HEK293T (cell line): ENCODE results near the gene TCAP.

Experiments
- CTCF ChIA-PET: fragments of 350-600 bp; formaldehyde crosslinking; extraction: SDS; loops from one replicate; lab custom pipeline; 2021; ENCODE audit warnings: antibody characterized with exemption, inconsistent platforms; lab: Yijun Ruan, JAX
- POLR2A ChIA-PET: fragments of 350-600 bp; formaldehyde crosslinking; extraction: SDS; loops from one replicate; lab custom pipeline; 2020; ENCODE audit warnings: antibody characterized with exemption, inconsistent platforms; lab: Yijun Ruan, JAX
- DNase-seq: peaks from one replicate; pipeline ENCODE4 v3.0.0; 2012; ENCODE audit warnings: mixed read lengths; ENCODE audit errors: extremely low spot score
- ARNT ChIP-seq: fragments of 450-650 bp; IDR thresholded peaks from 2 replicates; pipeline ENCODE4 v1.6.1; 2017; ENCODE audit warnings: mild to moderate bottlenecking
- BHLHE40 ChIP-seq: fragments of 450-650 bp; IDR thresholded peaks from 2 replicates; pipeline ENCODE4 v1.6.1; 2016; ENCODE audit warnings: mild to moderate bottlenecking, moderate library complexity, borderline replicate concordance
- CTBP1 ChIP-seq: fragments of 450-650 bp; IDR thresholded peaks from 2 replicates; pipeline ENCODE4 v1.6.1; 2016; ENCODE audit warnings: borderline replicate concordance
- ELF4 ChIP-seq: fragments of 450-650 bp; IDR thresholded peaks from 2 replicates; pipeline ENCODE4 v1.6.1; 2017; ENCODE audit warnings: antibody characterized with exemption
- FOXA1 ChIP-seq: fragments of 450-650 bp; IDR thresholded peaks from 2 replicates; pipeline ENCODE4 v1.6.1; 2016; ENCODE audit warnings: mild to moderate bottlenecking
- FOXK2 ChIP-seq: fragments of 450-650 bp; IDR thresholded peaks from 2 replicates; pipeline ENCODE4 v1.6.1; 2016; ENCODE audit warnings: mild to moderate bottlenecking
- FOXM1 ChIP-seq: fragments of 450-650 bp; IDR thresholded peaks from 2 replicates; pipeline ENCODE4 v1.6.1; 2017; ENCODE audit warnings: mild to moderate bottlenecking, borderline replicate concordance
- HDGF ChIP-seq: fragments of 450-650 bp; IDR thresholded peaks from 2 replicates; pipeline ENCODE4 v1.6.1; 2017; ENCODE audit warnings: antibody characterized with exemption, borderline replicate concordance
- L3MBTL2 ChIP-seq: fragments of 450-650 bp; conservative IDR thresholded peaks from 2 replicates; pipeline ENCODE4 v1.6.1; 2016; ENCODE audit warnings: mild to moderate bottlenecking
- LEF1 ChIP-seq: fragments of 450-650 bp; IDR thresholded peaks from 2 replicates; pipeline ENCODE4 v1.6.1; 2017; ENCODE audit warnings: mild to moderate bottlenecking, borderline replicate concordance
- NFRKB ChIP-seq: fragments of 450-650 bp; IDR thresholded peaks from 2 replicates; pipeline ENCODE4 v1.6.1; 2016; ENCODE audit warnings: mild to moderate bottlenecking, moderate library complexity
- SP1 ChIP-seq: fragments of 450-650 bp; IDR thresholded peaks from 2 replicates; pipeline ENCODE4 v1.6.1; 2017
- SUZ12 ChIP-seq: fragments of 450-650 bp; IDR thresholded peaks from 2 replicates; pipeline ENCODE4 v1.6.1; 2016; ENCODE audit warnings: mild to moderate bottlenecking
- TARDBP ChIP-seq: fragments of 450-650 bp; IDR thresholded peaks from 2 replicates; pipeline ENCODE4 v1.6.1; 2016
- ZNF384 ChIP-seq: fragments of 450-650 bp; IDR thresholded peaks from 2 replicates; pipeline ENCODE4 v1.6.1; 2016
- TF ChIP-seq, protein P1 (sequence below): fragments of 450-650 bp; IDR thresholded peaks from 2 replicates; pipeline ENCODE4 v1.6.1; 2016

TCAP gene

DNA sequence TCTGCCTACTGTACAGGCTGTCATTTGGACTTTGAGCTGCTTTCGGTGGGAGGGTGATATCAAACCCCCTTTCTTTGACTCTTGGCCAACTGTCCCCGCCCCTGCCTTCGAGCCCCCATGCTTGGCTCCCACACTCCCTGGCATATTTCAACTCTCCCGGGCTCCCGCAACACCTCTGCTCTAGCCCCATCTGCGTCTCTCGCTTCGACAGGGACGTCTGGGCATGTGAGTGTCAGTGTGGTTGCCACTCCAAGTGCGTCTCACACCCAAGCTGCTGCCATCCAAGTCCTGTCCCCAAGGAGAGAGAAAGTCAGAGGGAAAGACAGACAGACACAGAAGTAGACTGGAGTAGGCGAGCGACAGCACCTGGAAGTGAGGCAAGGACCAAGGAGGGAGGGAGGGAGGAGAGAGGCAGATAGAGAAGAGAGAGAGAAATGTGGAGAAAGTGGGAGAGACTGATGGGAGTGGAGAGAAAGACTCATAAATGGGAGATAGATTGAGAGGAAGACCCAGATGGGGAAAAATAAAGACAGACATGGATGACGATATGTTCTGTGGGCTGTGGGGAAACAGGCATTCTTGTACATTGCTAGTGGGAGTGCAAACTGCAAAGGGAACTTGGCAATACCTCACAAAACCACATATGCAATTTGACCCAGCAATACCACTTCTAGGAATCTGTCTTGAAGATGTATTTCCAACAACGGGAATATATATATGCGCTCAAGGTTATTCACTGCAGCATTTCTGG, 16.4 kb upstream of the TCAP start:
- CTCF ChIA-PET: no interaction called here

DNA sequence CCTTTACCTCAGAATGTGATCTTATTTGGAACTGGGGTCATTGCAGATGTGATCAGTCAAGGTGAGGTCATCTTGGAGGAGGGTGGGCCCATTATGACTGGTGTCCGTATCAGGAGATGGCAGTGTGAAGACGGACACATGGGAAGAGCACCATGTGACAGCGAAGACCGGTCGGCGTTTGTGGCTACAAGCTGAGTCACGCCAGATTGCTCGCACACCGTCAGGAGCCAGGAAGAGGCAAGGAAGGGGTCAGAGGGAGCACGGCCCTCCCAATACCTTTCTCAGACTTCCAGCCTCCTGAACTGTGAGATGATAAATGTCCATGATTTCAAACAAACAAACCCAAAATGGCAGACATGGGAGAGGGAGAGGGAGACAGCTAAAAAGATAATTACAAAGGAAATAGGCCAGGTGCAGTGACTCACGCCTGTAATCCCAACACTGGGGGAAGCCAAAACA, 15.0 kb upstream of the TCAP start:
- DNase-seq: no peak

More for the DNA sequence above, 16.4 kb upstream of the TCAP start:
- no peak for TF ChIP-seq SUZ12
- no peak for TF ChIP-seq ARNT
- no peak for TF ChIP-seq TARDBP
- DNase-seq: no peak
- POLR2A ChIA-PET: no interaction called here

DNA sequence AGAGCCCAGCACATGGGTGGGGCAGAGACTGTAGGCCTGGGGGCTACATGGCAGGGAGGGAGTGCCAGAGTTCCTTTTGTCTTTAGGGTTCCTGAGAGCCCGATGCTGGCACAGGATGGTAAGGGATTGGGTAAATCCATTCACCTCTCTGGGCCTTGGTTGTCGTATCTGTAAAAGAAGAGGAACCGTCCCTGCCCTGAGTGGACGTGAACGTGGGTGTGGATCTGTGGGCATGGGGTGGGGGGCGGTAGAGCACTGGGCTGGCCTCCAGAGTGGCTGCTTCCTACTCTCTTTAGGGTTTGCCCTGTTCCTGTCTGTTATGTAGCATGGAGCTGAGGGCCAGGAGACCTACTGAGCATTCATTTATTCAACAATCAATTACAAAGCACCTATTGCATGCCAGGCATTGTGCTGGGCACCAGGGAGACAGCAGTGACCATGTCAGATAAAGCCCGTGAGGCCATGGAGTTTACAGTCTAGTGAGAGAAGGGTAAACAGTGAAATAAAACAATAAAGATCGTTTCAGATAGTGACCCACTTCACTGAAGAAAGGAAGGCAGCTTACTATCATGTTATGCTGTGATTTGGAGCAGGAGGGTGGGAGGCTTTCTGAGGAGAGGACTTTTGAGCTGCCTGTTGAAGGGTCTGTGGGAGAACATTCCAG, 13.1 kb upstream of the TCAP start:
- POLR2A ChIA-PET: interaction anchor here (0.6 to 2.5 kb wide), 5 partner anchors 14 to 249 kb away, joined by 3 to 11 read pairs (median 7); partner anchors contain the start of genes ERBB2, PGAP3 and STARD3
- DNase-seq: no peak
- TF ChIP-seq FOXA1 (no peak), LEF1 (no peak), HDGF (no peak), ZNF384 (no peak), FOXK2 (no peak), NFRKB (no peak), FOXM1 (no peak), SP1 (no peak), SUZ12 (no peak), L3MBTL2 (no peak), ELF4 (no peak)
- TF ChIP-seq, protein P1, sequence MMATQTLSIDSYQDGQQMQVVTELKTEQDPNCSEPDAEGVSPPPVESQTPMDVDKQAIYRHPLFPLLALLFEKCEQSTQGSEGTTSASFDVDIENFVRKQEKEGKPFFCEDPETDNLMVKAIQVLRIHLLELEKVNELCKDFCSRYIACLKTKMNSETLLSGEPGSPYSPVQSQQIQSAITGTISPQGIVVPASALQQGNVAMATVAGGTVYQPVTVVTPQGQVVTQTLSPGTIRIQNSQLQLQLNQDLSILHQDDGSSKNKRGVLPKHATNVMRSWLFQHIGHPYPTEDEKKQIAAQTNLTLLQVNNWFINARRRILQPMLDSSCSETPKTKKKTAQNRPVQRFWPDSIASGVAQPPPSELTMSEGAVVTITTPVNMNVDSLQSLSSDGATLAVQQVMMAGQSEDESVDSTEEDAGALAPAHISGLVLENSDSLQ: no peak
- CTCF ChIA-PET: interaction anchor here (2.1 to 5.3 kb wide), 5 partner anchors 8 to 29 kb away, joined by 9 to 40 read pairs (median 28); partner anchors contain the start of genes STARD3 and TCAP

More for the DNA sequence above, 15.0 kb upstream of the TCAP start:
- CTCF ChIA-PET: interaction anchor here (5.3 kb wide), 1 partner anchor 27 kb away, joined by 40 read pairs; no protein-coding TSS in a partner anchor
- POLR2A ChIA-PET: no interaction called here
- TF ChIP-seq L3MBTL2: no peak
- TF ChIP-seq, protein P1: no peak
- TF ChIP-seq HDGF: no peak
- no peak for TF ChIP-seq FOXK2
- no peak for TF ChIP-seq LEF1
- TF ChIP-seq SP1: no peak
- no peak for TF ChIP-seq CTBP1
- TF ChIP-seq FOXA1: no peak
- no peak for TF ChIP-seq TARDBP
- no peak for TF ChIP-seq SUZ12
- TF ChIP-seq ELF4: no peak
- no peak for TF ChIP-seq FOXM1
- no peak for TF ChIP-seq ARNT
- TF ChIP-seq NFRKB: no peak
- no peak for TF ChIP-seq BHLHE40

DNA sequence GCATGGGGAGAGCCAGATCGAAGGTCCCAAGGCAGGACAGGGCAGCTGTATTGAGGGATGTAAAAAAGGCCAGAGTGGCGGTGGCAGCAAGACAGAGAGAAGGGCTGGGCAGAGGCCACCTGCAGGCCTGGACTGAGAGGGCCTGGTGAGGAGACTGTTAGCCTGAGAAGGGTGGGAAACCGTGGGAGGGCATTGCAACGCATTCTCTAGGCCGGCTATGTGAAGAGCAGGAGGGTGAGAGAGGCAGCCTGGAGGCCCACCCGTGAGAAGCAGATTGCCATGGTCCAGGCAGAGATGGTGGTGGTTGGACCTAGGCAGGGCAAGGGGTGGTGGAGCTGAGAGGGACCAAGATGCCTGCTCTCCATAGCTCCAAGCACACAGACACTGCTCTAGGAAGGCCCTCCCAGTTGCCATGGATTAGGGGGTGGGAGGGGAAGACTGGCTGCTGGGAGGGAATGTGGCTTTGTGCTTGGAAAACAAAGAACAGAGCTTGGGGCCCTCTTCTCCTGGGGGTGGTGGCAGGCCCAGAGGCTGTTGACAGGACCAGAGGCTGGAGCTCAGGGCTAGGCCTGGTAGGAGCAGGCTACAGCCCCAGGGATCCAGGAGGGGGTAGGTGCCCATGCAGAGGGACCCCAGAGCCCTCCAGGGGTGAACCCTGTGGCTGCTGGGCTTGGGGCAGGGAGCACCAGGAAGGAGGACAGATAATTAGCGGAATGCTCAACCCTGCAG, 12.4 kb upstream of the TCAP start:
- ChIA-PET CTCF (interaction anchor here (0.7 to 5.3 kb wide), 10 partner anchors 9 to 117 kb away, joined by 3 to 40 read pairs (median 8); partner anchors contain the start of genes ERBB2, PGAP3, STARD3 and TCAP), POLR2A (interaction anchor here (1.8 to 2.5 kb wide), 3 partner anchors 15 to 47 kb away, joined by 7 to 11 read pairs (median 8); partner anchors contain the start of genes ERBB2, PGAP3 and STARD3)
- TF ChIP-seq NFRKB (no peak), HDGF (no peak), L3MBTL2 (no peak), BHLHE40 (no peak), TARDBP (no peak), LEF1 (no peak), ZNF384 (no peak), ELF4 (no peak), FOXA1 (no peak), FOXM1 (no peak), SUZ12 (no peak), SP1 (no peak), FOXK2 (no peak), ARNT (no peak), CTBP1 (no peak)
- TF ChIP-seq, protein P1: no peak
- DNase-seq: no peak

DNA sequence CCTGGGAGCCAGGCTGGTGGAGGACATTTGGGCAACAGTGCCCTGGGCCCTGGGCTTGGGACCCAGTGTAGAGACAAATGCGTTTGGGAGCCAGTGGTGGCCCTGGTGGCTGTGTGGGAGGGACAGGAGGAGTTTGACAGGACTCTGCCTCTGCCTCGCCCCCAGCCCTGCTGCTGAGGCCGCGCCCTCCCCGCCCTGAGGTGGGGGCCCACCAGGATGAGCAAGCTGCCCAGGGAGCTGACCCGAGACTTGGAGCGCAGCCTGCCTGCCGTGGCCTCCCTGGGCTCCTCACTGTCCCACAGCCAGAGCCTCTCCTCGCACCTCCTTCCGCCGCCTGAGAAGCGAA, 11.9 kb upstream of the TCAP start:
- CTCF ChIA-PET: interaction anchor here (0.7 to 5.3 kb wide), 16 partner anchors 9 to 116 kb away, joined by 3 to 40 read pairs (median 7); partner anchors contain the start of genes ERBB2, PGAP3, STARD3 and TCAP
- TF ChIP-seq HDGF (no peak), SP1 (no peak), SUZ12 (no peak), LEF1 (no peak), ZNF384 (no peak), L3MBTL2 (no peak), FOXK2 (no peak), ARNT (no peak), FOXM1 (no peak), NFRKB (no peak), CTBP1 (no peak), FOXA1 (no peak), TARDBP (no peak)
- TF ChIP-seq, protein P1: no peak
- POLR2A ChIA-PET: interaction anchor here (1.8 to 2.5 kb wide), 3 partner anchors 16 to 47 kb away, joined by 7 to 11 read pairs (median 8); partner anchors contain the start of genes ERBB2, PGAP3 and STARD3
- no peak for DNase-seq
